Stimulated activated CD4-positive, alpha-beta T cell treated with anti-CD3 and anti-CD28 coated beads, Interleukin-4, amount 100 ng/mL, for 48 hours (primary cell): ENCODE results near the gene KIAA0040.
"Not testable (repeated sequence)": the region's sequence is repeated elsewhere in the genome, so short reads cannot be mapped to it uniquely, and the experiment has no call there.

ENCODE experiments used
- DNase-seq, 2 donors: peaks; one replicate each; pipeline ENCODE4 v3.0.0-alpha.2; 2020; ENCODE audit warnings: low read depth in 2 of 2

KIAA0040 gene

DNA sequence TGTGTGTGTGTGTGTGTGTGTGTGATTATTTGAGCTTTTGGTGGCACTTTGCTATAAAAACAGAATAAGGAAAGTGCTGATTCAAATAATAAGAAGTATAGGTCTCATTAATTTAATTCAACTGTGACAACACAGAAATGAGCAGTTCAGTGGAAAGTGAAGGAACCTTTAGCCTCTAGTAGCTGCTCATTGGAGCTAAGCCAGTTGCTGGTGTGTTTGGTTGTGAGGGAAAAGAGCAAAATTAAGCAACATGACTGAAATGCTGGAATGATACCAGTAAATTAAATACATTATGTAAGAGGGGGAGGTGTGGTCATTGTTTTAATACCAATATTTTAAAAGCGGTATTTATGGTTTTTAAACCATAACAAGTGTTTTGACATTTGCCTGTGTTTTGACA, 55.2 kb downstream of the KIAA0040 start:
- DNase-seq: no peak

DNA sequence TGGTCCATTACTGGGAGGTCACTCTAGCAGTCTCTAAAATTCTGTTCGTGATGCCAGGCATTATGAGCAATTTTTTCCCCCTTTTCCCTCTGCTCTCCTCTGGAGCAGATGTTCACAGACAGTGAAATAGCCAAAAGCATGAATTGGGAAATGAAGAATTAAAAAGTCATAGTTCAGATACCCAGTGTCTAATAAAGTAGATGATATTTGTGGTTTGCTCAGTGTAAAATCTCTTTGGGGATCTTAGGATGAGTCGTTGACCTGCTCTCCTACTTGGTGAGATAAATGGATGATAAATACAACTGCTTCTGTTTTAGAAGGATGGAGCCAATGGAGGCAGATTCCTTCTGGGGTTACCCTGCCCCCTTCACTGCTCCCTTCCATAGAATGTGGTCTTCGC, 56.3 kb downstream of the KIAA0040 start:
- no peak for DNase-seq

DNA sequence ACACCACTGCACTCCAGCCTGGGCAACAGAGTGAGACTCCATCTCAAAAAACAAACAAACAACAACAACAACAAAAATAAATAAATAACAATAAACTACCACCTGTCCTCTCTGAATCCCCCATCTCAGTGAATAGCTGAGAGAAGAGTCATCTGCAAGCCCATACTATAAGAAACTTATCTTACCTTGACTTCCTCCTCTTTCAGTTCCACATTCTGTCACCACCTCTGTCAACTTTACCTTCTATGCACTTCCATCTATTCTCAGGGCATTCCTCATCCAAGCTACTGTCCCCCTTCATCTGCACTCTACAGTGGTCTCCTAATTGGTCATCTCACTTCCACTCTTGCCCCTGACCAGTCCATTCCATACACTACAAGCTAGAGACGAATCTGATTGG, 58.1 kb downstream of the KIAA0040 start:
- no peak for DNase-seq

DNA sequence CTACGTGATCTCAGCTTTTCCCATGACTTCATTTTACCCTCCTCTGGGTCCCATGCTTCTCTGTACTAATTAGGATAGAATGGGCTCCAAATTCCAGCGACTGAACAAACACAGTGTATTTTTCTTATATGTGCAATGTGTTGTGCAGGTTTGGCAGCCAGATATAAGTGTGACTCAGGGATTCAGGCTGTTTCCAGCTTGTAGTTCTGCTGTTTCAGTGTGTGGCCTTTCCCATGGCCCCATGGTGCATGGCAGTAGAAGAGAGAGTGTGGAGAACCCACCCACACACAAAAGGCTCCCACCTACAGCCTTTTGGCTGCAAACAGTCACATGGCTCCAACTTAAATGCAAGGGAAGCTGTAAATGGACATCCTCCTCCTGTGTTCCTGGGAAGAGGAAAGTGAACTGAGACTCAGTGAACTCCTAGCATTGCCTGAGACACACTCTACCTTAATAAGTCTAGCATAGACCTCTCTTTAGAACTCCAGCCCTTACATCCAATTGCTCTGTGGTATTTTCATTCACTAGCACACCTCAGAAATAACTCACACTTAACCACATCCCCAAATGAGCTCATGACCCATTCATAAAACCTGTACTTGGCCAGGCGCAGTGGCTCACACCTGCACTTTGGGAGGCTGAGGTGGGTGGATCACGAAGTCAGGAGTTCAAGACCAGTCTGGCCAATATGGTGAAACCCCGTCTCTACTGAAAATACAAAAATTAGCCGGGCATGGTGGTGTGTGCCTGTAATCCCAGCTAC, 58.7 kb downstream of the KIAA0040 start:
- DNase-seq: no peak

DNA sequence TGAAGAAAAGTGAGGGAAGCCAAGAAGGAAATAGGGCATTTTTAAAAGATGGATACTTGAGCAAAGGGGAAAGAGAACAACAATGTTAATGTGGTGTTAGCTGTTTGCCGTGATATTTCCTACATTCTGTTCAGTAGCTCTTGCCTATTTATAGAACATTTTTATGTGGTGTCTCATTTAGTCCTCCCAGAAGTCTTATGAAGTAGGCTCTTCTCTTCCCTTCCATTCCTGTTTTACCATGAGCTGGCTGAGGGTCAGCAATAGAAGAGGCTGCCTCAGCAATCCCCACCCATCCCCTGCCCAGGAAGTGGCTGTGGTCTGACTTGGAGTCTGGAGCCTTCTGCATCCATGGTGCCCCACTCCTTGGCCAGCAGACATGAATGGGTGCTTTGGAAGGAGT, 60.1 kb downstream of the KIAA0040 start:
- DNase-seq: no peak

DNA sequence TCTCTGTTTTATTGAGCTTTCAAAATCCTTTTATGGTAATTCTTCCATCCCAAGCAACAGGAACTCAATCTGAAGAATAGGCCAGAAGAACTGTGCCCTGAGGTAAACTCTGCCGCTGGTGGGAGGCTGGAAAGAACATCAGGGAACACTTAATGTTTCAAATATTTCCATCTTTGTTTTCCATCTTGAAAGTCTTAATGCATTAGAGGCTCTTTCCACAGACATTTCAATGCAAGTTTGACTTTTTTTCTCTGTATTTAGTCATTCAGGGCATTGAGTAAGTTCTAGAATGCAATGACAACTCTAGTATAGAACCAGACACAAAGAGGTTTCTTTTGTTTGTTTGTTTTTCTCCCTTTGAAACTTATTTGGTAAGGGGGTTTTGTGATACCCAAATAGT, 61.5 kb downstream of the KIAA0040 start:
- DNase-seq: no peak

DNA sequence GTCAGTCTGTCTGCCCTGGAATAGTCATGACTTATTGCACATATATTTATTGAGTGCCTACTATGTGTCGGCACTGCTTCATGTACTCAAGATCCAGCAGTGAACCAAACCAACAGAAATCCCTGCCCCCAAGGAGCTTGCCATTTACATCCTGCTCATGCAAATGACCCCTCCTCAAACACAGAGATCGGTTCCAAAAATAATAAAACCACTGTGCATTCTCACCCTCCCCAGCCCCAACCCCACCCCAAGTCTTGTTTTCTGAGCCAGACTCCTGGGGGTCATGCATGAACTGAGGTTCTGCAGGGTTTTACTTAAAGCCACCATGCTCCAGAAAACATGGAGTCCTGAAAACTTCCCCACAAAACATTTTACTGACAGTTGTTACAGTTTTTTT, 61.9 kb downstream of the KIAA0040 start:
- DNase-seq: no peak

DNA sequence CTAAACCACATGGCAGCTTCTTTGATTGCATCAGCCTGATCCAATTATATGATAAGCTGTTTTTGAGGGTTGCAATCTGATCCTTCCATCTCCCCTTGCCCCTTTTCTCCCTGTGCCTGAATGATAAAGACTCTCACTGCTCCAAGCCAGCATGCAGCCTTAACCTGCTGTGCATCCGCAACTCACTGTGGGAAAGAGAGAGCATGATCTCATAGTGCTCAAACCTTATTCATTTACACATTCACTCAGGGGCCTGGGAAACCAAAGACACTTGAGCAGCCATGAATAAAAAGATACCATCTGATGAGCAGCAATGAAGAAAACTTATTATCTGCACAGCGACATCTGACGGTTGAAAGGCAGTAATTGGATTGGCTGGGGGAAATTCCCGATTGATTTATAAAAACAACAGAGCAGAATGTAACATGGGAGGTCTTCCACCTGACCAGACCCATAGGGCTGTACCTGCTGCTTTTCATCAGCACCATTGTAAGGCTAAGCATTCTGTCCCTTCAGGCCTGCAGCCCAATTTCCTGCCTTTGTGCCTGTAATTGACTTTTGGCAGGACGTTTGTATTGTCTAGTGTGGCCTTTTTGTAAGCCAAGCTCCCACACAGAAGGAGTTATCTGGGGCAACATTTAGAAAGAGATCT, 62.5 kb downstream of the KIAA0040 start:
- no peak for DNase-seq

DNA sequence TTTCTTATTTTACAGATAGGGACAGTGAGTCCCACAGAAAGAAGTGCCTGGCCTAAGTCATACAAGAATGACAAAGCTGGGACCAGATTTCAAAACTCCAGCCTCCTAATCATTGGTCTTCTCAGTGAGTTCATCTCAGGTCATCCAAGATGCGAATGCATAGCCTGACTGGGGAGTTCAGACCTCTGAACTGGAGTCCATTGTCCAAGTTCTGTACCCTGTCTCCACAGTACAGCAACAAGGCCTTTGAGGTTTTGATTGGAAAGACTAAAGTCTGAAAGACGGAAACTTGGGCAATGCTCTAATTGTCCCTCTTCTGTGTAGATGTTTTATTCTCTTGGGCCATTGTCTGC, 63.0 kb downstream of the KIAA0040 start:
- DNase-seq: no peak

DNA sequence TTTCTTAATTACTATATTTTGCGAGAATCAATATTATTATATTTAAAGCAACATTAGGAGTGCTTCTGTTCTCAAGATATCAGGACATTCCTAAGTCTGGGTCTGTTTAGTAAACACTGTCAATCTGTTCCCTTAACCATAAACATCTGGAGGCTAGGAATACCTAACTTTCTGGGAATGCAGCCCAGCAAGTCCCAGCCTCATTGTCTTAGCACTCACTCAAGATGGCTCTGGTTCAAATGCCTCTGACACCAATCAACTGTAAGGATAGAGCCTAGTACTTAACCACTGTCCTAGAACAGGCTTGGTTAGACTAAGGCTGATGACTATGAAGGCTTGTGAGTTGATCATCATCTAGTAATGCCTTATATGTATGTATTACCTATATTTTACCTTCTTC, 63.4 kb downstream of the KIAA0040 start:
- DNase-seq: no peak

DNA sequence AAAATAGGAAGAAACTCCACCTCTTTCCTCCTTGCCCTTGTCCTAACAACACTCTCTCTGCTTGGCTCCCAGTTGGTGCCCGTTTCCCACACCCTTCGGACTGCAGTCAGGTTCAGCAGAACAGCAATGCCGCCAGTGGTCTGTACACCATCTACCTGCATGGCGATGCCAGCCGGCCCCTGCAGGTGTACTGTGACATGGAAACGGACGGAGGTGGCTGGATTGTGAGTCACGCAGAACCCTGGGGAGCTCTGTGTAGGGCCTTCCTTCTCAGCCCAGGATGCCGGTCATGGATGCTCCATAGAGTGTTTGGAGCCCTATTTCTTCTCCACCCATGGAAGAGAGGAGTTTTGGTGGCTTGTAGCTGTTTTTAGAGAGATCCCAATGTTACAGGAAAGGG, 64.1 kb downstream of the KIAA0040 start:
- DNase-seq: no peak

DNA sequence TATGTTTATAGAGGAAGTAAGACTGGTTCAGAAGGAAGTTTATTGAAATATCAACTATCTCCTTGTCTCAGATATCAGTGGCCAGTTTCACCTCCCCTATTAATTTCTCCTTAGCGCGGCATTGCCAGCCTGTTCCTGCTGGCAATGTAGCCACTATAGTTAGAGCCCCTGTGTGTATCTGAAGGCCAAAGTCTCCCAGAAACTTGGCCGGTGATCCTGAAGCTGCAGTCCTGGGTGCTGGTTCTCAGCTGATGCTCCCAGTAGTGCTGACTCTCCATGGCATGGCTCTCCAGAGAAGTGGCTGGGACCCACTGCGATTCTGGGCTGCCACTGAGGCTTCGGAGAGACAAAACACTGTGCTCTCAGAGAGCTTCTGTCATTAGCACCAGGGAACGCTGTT, 65.0 kb downstream of the KIAA0040 start:
- no peak for DNase-seq

DNA sequence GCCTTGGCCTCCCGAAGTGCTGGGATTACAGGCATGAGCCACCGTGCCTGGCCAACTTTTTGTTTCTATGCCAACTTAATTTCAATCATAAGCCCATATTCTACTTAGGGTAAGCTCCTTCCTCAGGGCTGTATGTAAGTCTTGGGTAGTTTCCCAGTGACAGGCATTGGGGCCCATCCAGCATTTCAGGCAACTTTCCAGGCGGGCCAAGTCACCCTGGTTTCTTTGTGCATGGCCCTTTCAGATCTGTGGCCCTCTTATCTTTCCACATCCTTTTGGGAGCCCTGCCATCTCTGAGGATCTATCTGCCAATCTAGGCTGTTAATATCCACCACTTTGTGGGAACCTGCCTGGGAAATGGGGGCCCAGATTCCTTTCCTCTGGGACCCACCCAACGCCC, 66.2 kb downstream of the KIAA0040 start:
- no peak for DNase-seq

DNA sequence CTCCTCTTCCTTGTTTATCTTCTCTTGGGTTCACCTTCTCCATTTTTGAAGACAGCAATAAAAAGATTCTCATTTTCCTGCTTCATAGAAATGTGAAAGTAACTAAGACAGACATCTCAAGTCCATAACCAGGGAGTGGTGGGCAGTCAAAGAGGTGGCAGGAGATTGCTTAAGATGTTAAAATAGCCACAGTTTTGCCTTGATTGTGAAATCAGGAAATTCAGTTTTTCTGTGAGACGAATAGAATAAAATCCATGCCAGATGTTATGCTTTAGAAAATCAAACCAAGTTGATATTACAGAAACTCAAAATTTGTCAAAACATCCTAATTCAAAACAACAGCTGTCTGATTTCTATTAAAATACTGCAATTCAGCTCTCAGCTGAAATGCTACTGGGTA, 67.7 kb downstream of the KIAA0040 start:
- no peak for DNase-seq

DNA sequence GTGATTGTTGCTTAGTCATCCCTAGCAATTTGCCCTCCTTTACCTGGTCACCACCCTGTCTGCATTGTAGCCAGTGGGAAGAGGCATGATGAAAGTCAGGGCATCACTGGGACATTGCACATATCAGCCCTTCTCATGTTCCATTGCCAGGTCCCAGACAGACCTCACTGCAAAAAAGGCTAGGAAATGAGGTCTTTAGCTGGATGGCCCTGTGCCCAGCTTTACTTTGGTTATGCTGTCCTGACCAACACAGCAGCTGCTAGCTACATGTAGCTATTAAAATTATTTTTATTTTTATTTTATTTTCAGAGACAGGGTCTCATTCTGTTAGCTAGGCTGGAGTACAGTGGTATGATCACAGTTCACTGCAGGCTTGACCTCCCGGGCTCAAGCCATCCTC, 72.1 kb downstream of the KIAA0040 start:
- DNase-seq: no peak

DNA sequence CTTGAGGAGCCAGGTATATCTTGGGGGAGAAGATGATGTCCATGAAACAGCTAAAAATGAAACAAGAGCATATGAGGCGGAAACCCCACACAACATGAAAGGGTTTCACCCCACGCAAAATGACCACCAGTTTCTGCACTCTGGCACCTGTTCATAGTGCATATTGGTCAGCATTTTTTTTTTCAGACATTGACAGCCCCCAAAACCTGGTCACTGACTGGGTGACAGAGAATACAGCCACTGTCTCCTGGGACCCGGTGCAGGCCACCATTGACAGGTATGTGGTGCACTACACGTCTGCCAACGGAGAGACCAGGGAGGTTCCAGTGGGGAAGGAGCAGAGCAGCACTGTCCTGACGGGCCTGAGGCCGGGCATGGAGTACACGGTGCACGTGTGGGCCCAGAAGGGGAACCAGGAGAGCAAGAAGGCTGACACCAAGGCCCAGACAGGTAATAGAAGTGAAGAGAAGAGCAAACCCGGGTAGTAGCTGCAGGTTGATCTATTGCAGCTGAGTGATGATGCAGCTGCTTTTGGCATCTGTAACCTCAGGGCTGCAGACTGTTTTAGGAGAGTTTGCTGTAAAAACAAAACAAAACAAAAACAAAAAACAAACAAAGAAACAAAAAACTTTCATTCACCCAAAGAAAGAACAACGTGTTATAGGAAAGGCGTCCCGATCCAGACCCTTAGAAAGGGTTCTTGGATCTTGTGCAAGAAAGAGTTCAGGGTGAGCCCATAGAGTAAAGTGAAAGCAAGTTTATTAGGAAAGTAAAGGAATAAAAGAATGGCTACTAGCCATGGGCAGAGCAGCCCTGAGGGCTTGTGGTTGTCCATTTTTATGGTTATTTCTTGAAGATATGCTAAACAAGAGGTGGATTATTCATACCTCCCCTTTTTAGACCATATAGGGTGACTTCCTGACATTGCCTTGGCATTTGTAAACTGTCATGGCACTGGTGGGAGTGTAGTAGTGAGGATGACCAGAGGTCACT, 73.9 kb downstream of the KIAA0040 start:
- no peak for DNase-seq

DNA sequence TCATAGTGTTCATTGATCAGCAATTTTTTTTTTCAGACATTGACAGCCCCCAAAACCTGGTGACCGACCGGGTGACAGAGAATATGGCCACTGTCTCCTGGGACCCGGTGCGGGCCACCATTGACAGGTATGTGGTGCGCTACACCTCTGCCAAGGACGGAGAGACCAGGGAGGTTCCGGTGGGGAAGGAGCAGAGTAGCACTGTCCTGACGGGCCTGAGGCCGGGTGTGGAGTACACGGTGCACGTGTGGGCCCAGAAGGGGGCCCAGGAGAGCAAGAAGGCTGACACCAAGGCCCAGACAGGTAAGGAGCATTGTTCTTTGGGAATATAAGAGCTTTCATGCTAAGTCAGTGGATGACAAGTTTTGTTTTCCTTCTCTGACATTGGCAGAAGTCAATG, 75.7 kb downstream of the KIAA0040 start:
- DNase-seq: no peak

DNA sequence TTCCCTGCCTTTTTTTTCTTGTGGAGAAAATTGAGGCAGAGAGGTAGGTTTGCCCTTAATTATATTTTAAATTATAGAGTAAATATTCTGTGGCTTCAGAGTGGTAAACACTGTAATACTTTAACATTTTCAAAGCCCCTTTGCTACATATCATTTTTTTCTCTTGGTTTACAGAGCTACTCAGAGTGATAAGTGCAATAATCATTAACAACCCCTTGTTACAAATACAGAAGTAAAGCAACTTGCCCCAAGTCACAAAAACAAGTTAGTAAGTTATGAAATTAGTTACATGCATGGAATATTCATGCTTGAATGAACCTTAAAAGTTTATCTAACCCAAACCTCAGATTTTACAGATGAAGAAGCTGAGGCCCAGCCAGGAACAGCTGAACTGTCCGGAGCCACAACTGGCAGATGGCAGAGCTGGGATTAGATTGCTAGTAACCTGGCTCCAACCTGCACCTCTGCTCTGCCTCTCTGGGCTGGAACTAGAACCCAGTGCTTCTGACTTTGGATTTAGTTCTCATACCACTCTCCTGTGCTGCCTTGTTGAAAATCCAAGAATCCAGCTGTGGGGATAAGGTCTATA, 76.3 kb downstream of the KIAA0040 start:
- DNase-seq: no peak

DNA sequence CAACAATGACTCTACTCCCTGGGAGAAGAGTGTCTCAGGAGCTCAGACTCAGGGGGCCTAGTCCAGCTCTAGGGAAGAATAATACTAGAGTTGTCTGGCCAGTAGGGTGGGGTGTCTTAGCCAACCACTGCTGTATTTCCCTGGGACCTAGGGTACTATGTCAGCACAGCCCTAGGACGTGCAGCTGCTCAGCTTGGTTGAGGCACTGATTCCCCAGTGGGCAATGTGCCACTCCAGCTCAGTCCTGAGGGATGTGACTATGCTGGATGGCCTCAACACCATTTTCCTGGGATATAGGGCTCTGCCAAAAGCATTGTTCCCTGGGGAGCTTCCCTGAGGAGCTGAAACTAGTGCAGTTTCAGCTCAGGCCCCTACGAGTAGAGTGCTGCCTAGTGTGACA, 77.6 kb downstream of the KIAA0040 start:
- no peak for DNase-seq

DNA sequence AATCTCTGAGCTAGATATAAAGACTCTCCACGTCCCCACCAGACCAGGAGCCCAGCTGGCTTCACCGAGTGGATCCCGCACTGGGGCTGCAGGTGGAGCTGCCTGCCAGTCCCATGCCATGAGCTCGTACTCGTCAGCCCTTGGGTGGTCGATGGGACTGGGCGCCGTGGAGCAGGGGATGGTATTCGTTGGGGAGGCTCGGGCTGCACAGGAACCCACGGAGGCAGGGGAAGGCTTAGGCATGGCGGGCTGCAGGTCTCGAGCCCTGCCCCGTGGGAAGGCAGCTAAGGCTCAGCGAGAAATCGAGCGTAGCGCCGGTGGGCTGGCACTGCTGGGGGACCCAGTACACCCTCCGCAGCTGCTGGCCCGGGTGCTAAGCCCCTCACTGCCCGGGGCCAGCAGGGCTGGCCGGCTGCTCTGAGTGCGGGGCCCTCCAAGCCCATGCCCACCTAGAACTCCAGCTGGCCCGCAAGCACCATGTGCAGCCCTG, 84.2 kb downstream of the KIAA0040 start:
- not testable (repeated sequence) for DNase-seq
